Measurements from ENCODE around the gene MATR3.

DNA sequence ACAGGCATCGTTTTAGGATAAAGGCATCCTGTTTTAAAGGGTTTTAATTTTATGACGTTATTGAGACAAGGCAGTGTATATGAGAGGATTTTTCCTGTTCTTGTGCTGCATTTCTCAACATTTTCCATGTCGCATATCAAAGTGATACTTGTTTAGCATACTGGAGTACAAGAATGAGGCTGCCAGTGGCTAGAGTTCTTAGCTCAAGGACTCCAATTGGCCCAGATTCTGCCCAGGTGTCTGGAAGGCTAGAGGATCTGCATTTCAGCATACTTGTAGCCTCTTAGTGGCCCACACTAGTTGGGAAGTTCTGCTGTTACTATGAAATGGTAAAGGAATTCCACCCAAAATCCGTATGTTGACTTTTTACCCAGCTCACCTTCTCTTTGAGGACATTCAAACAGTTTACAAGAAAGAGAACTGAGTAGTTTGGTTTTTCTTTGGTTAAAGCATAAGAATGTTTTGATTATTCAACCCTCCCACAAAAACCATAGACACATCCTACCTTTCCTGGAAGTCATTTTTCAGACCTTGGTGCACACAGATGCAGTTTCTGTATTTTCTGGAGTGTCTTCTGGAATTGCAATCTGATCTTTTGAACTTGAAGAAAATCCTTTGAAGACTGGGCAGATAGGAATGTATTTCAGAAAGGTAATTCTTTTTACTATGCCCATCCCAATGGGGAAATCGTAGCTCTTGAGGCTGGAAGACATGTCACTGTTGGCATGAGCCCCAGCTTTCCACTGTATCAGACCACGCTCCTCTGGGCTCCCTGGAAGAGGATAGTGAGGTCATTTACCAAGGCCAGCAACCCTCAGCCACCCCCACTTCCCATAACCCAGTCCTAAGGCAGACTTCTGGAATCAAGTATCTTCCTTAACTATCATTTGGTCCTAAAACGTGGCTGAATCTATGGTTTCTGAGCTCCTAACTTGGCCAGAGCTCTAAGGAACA lies 78.2 kb downstream of the MATR3 start:
- TF ChIP-seq POLR2A (IDR thresholded peaks at IDR 0.05): no peak
- TF ChIP-seq, protein P1, sequence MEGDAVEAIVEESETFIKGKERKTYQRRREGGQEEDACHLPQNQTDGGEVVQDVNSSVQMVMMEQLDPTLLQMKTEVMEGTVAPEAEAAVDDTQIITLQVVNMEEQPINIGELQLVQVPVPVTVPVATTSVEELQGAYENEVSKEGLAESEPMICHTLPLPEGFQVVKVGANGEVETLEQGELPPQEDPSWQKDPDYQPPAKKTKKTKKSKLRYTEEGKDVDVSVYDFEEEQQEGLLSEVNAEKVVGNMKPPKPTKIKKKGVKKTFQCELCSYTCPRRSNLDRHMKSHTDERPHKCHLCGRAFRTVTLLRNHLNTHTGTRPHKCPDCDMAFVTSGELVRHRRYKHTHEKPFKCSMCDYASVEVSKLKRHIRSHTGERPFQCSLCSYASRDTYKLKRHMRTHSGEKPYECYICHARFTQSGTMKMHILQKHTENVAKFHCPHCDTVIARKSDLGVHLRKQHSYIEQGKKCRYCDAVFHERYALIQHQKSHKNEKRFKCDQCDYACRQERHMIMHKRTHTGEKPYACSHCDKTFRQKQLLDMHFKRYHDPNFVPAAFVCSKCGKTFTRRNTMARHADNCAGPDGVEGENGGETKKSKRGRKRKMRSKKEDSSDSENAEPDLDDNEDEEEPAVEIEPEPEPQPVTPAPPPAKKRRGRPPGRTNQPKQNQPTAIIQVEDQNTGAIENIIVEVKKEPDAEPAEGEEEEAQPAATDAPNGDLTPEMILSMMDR (IDR thresholded peaks at IDR 0.05 in 4 of 5, conservative IDR thresholded peaks at IDR 0.05 in 1 of 5): no peak
